ENCODE results near the gene MAPK11. TPM values are rescaled to one million over a fixed set of nuclear protein-coding genes. Genes with fewer than 3 reads are reported as not detected.

The MAPK11 gene
- total and polyA plus RNA-seq, 9 of the 15 experiments (the other 6 are each of a cell fraction or from before 2014, with no cell fraction given), result 0.06 to 14.6 (median 5.3) TPM

- H3K27ac ChIP-seq (ENCODE audit: extremely low read depth, low read depth, low read length), result no peak overlapping the region
- H3K4me3 ChIP-seq, result no peak overlapping the region
- intact Hi-C loops (cut with micrococcal nuclease), result no loop called here
- DNase-seq (ENCODE audit: extremely low read depth in 1 of 4, low spot score in 3 of 4) (peak in 1 of 4 experiments; percentile 37), FAIRE-seq (no peak), ATAC-seq (peak; percentile 36; the same call in 1 of the 3 replicates)
- no TSS peak for BruUV-seq (replicated peaks)
- POLR2A ChIA-PET, result interaction anchor here (0.7 kb wide), 1 partner anchor 11 kb away, joined by 3 read pairs; no protein-coding TSS in a partner anchor
- H2AFZ ChIP-seq (ENCODE audit: low read depth, low read length), result no peak overlapping the region
- no peaks in the 10 kb centered on the region for H3K9me1 ChIP-seq (ENCODE audit: control insufficient read depth, insufficient read depth, low read length)
- H3K27me3 ChIP-seq (ENCODE audit: control insufficient read depth in 2 of 2, insufficient read depth in 2 of 2, low read length in 2 of 2), result no peaks in the 10 kb centered on the region
- TF ChIP-seq MYBL2 (IDR thresholded peaks at IDR 0.05; ENCODE audit: low read depth) (no peak), MYBL2 (CRISPR knock-in tag; IDR thresholded peaks at IDR 0.05; ENCODE audit: borderline replicate concordance) (no peak), DEAF1 (CRISPR knock-in tag; IDR thresholded peaks at IDR 0.05) (no peak), E2F1 (CRISPR knock-in tag; IDR thresholded peaks at IDR 0.05) (no peak), ZNF146 (CRISPR knock-in tag; IDR thresholded peaks at IDR 0.05; ENCODE audit: unreplicated experiment) (no peak), HDGF (IDR thresholded peaks at IDR 0.05) (no peak), ZNF764 (CRISPR knock-in tag; IDR thresholded peaks at IDR 0.05; ENCODE audit: low read depth) (no peak)
- CTCF ChIA-PET (ENCODE audit: low intra/inter-chr PET ratio), result interaction anchor here (0.5 kb wide), 1 partner anchor 16 kb away, joined by 4 read pairs; no protein-coding TSS in a partner anchor
- H3K9me3 ChIP-seq (replicated peaks; ENCODE audit: control insufficient read depth, insufficient read depth, low read depth, low read length), result no peaks in the 10 kb centered on the region
- WGBS (ENCODE audit: insufficient coverage, low coverage, missing lambda C conversion rate), result 93% methylated on average over 10 of the region's 31 CpGs
- peaks cover 47% of the 10 kb centered on the region; the same call in 2 of the 3 replicates for H3K36me3 ChIP-seq (ENCODE audit: control insufficient read depth, insufficient read depth, low read length)
- peaks cover 0 to 12% of the 10 kb centered on the region in 2 experiments; a peak in 2 of 5 replicates for H3K4me1 ChIP-seq (replicated peaks in 1 of 2; ENCODE audit: control insufficient read depth in 2 of 2, insufficient read depth in 2 of 2, low read length in 2 of 2)
- no peak overlapping the region for H3K9ac ChIP-seq (ENCODE audit: insufficient read depth in 1 of 2, low read depth in 2 of 2, low read length in 2 of 2)
- no peak overlapping the region for H3K4me2 ChIP-seq (ENCODE audit: insufficient read depth, low read length)
- no peaks in the 10 kb centered on the region for H4K20me1 ChIP-seq (replicated peaks; ENCODE audit: control insufficient read depth, insufficient read depth, low read length)
- H3K79me2 ChIP-seq (ENCODE audit: control insufficient read depth, insufficient read depth, low read length), result no peaks in the 10 kb centered on the region
- in situ Hi-C loops (cut with MboI), result no loop called here
Observed at GRCh38 chr22:50226063-50226874, 43.9 kb downstream of the MAPK11 start.

Data from K562 (cell line).